Glutamatergic neuron (in vitro differentiated cells): ENCODE results near the gene ANTXRL. TPM values are rescaled to one million over a fixed set of nuclear protein-coding genes. Genes with fewer than 3 reads are reported as not detected.
"Not testable (repeated sequence)": the region's sequence is repeated elsewhere in the genome, so short reads cannot be mapped to it uniquely, and the experiment has no call there.

Experiments
- DNase-seq: peaks from one replicate; pipeline ENCODE4 v3.0.0; 2022
- H3K27ac Mint-ChIP-seq: one replicate; pipeline ENCODE4 v1.8.0; 2020; ENCODE audit warnings: mild to moderate bottlenecking, mixed read lengths, inconsistent platforms; ENCODE audit not compliant: unreplicated experiment
- H3K27me3 Mint-ChIP-seq: one replicate; pipeline ENCODE4 v1.8.0; 2020; ENCODE audit warnings: mild to moderate bottlenecking, moderate library complexity, mixed read lengths, inconsistent platforms; ENCODE audit not compliant: unreplicated experiment
- H3K36me3 Mint-ChIP-seq: one replicate; pipeline ENCODE4 v1.8.0; 2020; ENCODE audit warnings: mild to moderate bottlenecking, mixed read lengths, inconsistent platforms; ENCODE audit not compliant: unreplicated experiment
- H3K4me1 Mint-ChIP-seq: one replicate; pipeline ENCODE4 v1.8.0; 2020; ENCODE audit warnings: mild to moderate bottlenecking, low read depth, mixed read lengths, inconsistent platforms; ENCODE audit not compliant: unreplicated experiment
- H3K4me3 Mint-ChIP-seq: one replicate; pipeline ENCODE4 v1.8.0; 2020; ENCODE audit warnings: mild to moderate bottlenecking, mixed read lengths, inconsistent platforms; ENCODE audit not compliant: unreplicated experiment
- H3K9me3 Mint-ChIP-seq: one replicate; pipeline ENCODE4 v1.8.0; 2020; ENCODE audit warnings: mild to moderate bottlenecking, moderate library complexity, mixed read lengths, inconsistent platforms; ENCODE audit not compliant: unreplicated experiment
- CTCF ChIP-seq: fragments of 200-600 bp; sonication (generic); IDR thresholded peaks from one replicate; pipeline ENCODE4 v1.5.0; 2021; ENCODE audit not compliant: partially characterized antibody, unreplicated experiment
- total RNA-seq: library from RNA; stranded (reverse); fragmentation: NEBNext Ultra II Directional; extraction: Animal tissue kit (Norgen Biotek cat#: 25700); gene quantifications from one replicate; pipeline ENCODE4 v1.2.1, GENCODE V29; 2021; ENCODE audit not compliant: unreplicated experiment

ANTXRL gene
- total RNA-seq, 1 donor from 2014 or later = not detected

GRCh38 chr10:46271795-46272499, 14.8 kb upstream of the ANTXRL start:
- H3K27me3 Mint-ChIP-seq, H3K36me3 Mint-ChIP-seq, H3K4me3 Mint-ChIP-seq, H3K4me1 Mint-ChIP-seq, H3K27ac Mint-ChIP-seq, DNase-seq, H3K9me3 Mint-ChIP-seq: not testable (repeated sequence)

- H3K27me3 Mint-ChIP-seq = peaks cover 4% of the 10 kb centered on the region
- H3K27ac Mint-ChIP-seq = no peak overlapping the region
- no peak for DNase-seq
- no peak for TF ChIP-seq CTCF
- no peaks in the 10 kb centered on the region for H3K4me1 Mint-ChIP-seq
- no peaks in the 10 kb centered on the region for H3K36me3 Mint-ChIP-seq
- no peak overlapping the region for H3K4me3 Mint-ChIP-seq
- peaks cover 7% of the 10 kb centered on the region for H3K9me3 Mint-ChIP-seq
These were observed 13.9 kb upstream of the ANTXRL start for GRCh38 chr10:46272863-46273415.

- no peaks in the 10 kb centered on the region for H3K36me3 Mint-ChIP-seq
- no peak for DNase-seq
- peaks cover 4% of the 10 kb centered on the region for H3K27me3 Mint-ChIP-seq
- H3K9me3 Mint-ChIP-seq = peaks cover 7% of the 10 kb centered on the region
- H3K4me1 Mint-ChIP-seq = no peaks in the 10 kb centered on the region
- H3K27ac Mint-ChIP-seq = no peak overlapping the region
- no peak overlapping the region for H3K4me3 Mint-ChIP-seq
- TF ChIP-seq CTCF = no peak
These were observed 13.0 kb upstream of the ANTXRL start for GRCh38 chr10:46273506-46274477.

- no peak overlapping the region for H3K27ac Mint-ChIP-seq
- no peak overlapping the region for H3K4me3 Mint-ChIP-seq
- no peaks in the 10 kb centered on the region for H3K9me3 Mint-ChIP-seq
- TF ChIP-seq CTCF = no peak
- no peaks in the 10 kb centered on the region for H3K4me1 Mint-ChIP-seq
- peaks cover 6% of the 10 kb centered on the region for H3K27me3 Mint-ChIP-seq
- no peaks in the 10 kb centered on the region for H3K36me3 Mint-ChIP-seq
- DNase-seq = no peak
These were observed 9.0 kb upstream of the ANTXRL start for GRCh38 chr10:46277840-46278239.

GRCh38 chr10:46282421-46282831, 4.4 kb upstream of the ANTXRL start:
- H3K27ac Mint-ChIP-seq, H3K9me3 Mint-ChIP-seq, H3K4me1 Mint-ChIP-seq, DNase-seq, H3K36me3 Mint-ChIP-seq: not testable (repeated sequence)
- Mint-ChIP-seq H3K4me3 (peak overlapping the region; percentile 74), H3K27me3 (peaks cover 10% of the 10 kb centered on the region)
